Measurements from ENCODE around the gene ZDHHC14.

DNA sequence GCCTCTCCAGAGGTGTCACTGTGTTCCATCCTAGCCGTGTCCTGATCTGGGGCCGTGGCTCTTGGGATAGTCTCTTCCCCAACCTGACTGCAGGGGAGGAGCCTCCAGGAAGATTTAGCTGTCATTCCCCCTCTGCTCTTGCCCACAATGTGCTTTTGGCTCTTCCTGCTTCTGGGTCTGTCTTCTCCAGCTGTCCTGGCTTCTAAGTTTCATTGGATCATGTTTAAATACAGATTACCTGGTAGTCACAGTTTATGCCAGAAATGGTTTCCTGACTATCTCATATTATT is 139.1 kb downstream of the ZDHHC14 start:
- TF ChIP-seq, protein P1, sequence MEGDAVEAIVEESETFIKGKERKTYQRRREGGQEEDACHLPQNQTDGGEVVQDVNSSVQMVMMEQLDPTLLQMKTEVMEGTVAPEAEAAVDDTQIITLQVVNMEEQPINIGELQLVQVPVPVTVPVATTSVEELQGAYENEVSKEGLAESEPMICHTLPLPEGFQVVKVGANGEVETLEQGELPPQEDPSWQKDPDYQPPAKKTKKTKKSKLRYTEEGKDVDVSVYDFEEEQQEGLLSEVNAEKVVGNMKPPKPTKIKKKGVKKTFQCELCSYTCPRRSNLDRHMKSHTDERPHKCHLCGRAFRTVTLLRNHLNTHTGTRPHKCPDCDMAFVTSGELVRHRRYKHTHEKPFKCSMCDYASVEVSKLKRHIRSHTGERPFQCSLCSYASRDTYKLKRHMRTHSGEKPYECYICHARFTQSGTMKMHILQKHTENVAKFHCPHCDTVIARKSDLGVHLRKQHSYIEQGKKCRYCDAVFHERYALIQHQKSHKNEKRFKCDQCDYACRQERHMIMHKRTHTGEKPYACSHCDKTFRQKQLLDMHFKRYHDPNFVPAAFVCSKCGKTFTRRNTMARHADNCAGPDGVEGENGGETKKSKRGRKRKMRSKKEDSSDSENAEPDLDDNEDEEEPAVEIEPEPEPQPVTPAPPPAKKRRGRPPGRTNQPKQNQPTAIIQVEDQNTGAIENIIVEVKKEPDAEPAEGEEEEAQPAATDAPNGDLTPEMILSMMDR (IDR thresholded peaks at IDR 0.05) = no peak
- TF ChIP-seq POLR2A (IDR thresholded peaks at IDR 0.05) (no peak), POLR2AphosphoS5 (IDR thresholded peaks at IDR 0.05) (no peak)
